Keratinocyte (primary cell): ENCODE results near the gene TNC. TPM values are rescaled to one million over a fixed set of nuclear protein-coding genes. Genes with fewer than 3 reads are reported as not detected.

ENCODE experiments used
- DNase-seq: peaks from one replicate; pipeline ENCODE4 v3.0.0-alpha.2; 2011; ENCODE audit warnings: low read depth, missing footprints, low spot score
- FAIRE-seq: peaks from 2 replicates; lab custom pipeline; 2011; peaks lifted over from hg19 to GRCh38; lab: Jason Lieb, UNC
- H2AFZ ChIP-seq: 2 replicates; pipeline ENCODE4 v1.6.0; 2012; ENCODE audit warnings: low read length, control low read depth, inconsistent platforms; ENCODE audit not compliant: control insufficient read depth
- H3K27ac ChIP-seq: 2 replicates; pipeline ENCODE4 v1.5.1; 2011; ENCODE audit warnings: low read length; ENCODE audit not compliant: control insufficient read depth, insufficient read depth
- H3K27me3 ChIP-seq: 3 replicates; pipeline ENCODE4 v1.6.0; 2011; ENCODE audit warnings: low read length; ENCODE audit not compliant: control insufficient read depth, insufficient read depth; ENCODE audit errors: extremely low read depth
- H3K36me3 ChIP-seq, 2 experiments: 2 replicates in 1 of 2; 3 replicates in 1 of 2; pipeline ENCODE4 v1.5.1; 2011; ENCODE audit warnings: low read length in 2 of 2, mild to moderate bottlenecking in 1 of 2; ENCODE audit not compliant: control insufficient read depth in 2 of 2, insufficient read depth in 2 of 2; ENCODE audit errors: extremely low read depth in 1 of 2
- H3K4me1 ChIP-seq: 3 replicates; pipeline ENCODE4 v1.5.1; 2011; ENCODE audit warnings: low read length; ENCODE audit not compliant: control insufficient read depth, insufficient read depth; ENCODE audit errors: extremely low read depth
- H3K4me2 ChIP-seq: 3 replicates; pipeline ENCODE4 v1.6.0; 2011; ENCODE audit warnings: low read depth, low read length; ENCODE audit not compliant: control insufficient read depth, insufficient read depth; ENCODE audit errors: extremely low read depth
- H3K4me3 ChIP-seq, 3 experiments: fragments of 200-600 bp in 1 of 3; sonication (generic) in 1 of 3; 2 replicates in 2 of 3; 3 replicates in 1 of 3; pipeline ENCODE4 v1.5.1; 2011 to 2016; ENCODE audit warnings: low read length in 3 of 3, mild to moderate bottlenecking in 3 of 3, control low read depth in 2 of 3, inconsistent platforms in 1 of 3, low read depth in 1 of 3, mixed read lengths in 1 of 3, mixed run types in 1 of 3, moderate library complexity in 1 of 3; ENCODE audit not compliant: control insufficient read depth in 2 of 3, insufficient read depth in 2 of 3; ENCODE audit errors: extremely low read depth in 1 of 3
- H3K79me2 ChIP-seq: 2 replicates; pipeline ENCODE4 v1.6.0; 2012; ENCODE audit warnings: low read length; ENCODE audit not compliant: control insufficient read depth, insufficient read depth
- H3K9ac ChIP-seq: 3 replicates; pipeline ENCODE4 v1.6.0; 2011; ENCODE audit warnings: low read length; ENCODE audit not compliant: control insufficient read depth, insufficient read depth; ENCODE audit errors: extremely low read depth
- H3K9me1 ChIP-seq: 3 replicates; pipeline ENCODE4 v1.6.0; 2011; ENCODE audit warnings: low read length; ENCODE audit not compliant: control insufficient read depth, insufficient read depth; ENCODE audit errors: extremely low read depth
- H3K9me3 ChIP-seq: 2 replicates; pipeline ENCODE4 v1.5.1; 2012; ENCODE audit warnings: low read depth, low read length; ENCODE audit not compliant: control insufficient read depth
- H4K20me1 ChIP-seq: 3 replicates; pipeline ENCODE4 v1.6.0; 2011; ENCODE audit warnings: low read length; ENCODE audit not compliant: control insufficient read depth, insufficient read depth; ENCODE audit errors: extremely low read depth
- EZH2 ChIP-seq: IDR thresholded peaks from one replicate; pipeline ENCODE4 v1.6.1; 2012; ENCODE audit warnings: inconsistent platforms, mild to moderate bottlenecking, low read length, moderate library complexity
- dilution Hi-C: fragments of 300-500 bp; cut with MboI; formaldehyde crosslinking; loops from one replicate; pipeline ENCODE4 v1.7.0; 2020; ENCODE audit warnings: low sequenced_read_pairs; ENCODE audit not compliant: extremely low pct_ligation_motif_present
- polyA plus RNA-seq, 5 experiments: library from polyadenylated mRNA; depleted of rRNA in 3 of 5; stranded (reverse) in 3 of 5; stranded (forward) in 1 of 5; unstranded in 1 of 5; fragments of >200 nt; gene quantifications; 1 replicate in 1 of 5; 2 replicates in 3 of 5; 3 replicates in 1 of 5; pipeline versions ENCODE4 v1.2.1 to v1.2.3, GENCODE V29; 2011 to 2012; ENCODE audit warnings: missing spikeins in 2 of 5, low read depth in 1 of 5, low replicate concordance in 1 of 5
- TF ChIP-seq, protein P1 (sequence below), 3 experiments: IDR thresholded peaks in 1 of 3; conservative IDR thresholded peaks in 1 of 3; optimal IDR thresholded peaks in 1 of 3; 2 replicates in 2 of 3; 3 replicates in 1 of 3; pipeline versions ENCODE3 to v1.5.1; 2011; ENCODE audit warnings: low read length in 3 of 3, mild to moderate bottlenecking in 3 of 3, moderate library complexity in 2 of 3, control low read depth in 1 of 3, inconsistent platforms in 1 of 3; ENCODE audit not compliant: insufficient read depth in 2 of 3; ENCODE audit errors: extremely low read depth in 1 of 3

The TNC gene
- polyA plus RNA-seq, 1 donor (not counting 4 experiments of a cell fraction or from before 2014, with no cell fraction given) = 58.7 TPM

DNA sequence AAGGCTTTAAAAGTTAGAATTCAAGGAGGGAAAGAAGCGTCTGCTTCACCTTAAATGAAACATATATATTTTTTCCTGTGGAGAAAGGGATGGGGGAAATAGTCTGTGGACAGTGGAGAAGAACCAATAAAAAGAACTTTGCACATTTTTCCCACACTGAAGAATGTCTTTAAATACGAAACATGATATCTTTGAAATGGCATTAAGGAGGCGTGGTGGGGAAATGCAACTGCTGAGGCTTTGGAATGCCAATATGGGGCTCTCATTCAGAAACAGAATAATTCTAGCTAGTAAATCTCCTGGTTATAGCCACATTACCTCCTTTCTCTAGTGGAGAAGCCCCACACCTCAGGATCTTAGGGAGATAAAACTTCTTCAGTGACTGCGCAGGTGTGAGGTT is 46.8 kb downstream of the TNC start:
- Histone ChIP-seq H3K79me2 (no peaks in the 10 kb centered on the region), H3K27ac (no peak overlapping the region), H3K9me3 (no peaks in the 10 kb centered on the region), H4K20me1 (no peaks in the 10 kb centered on the region), H3K4me2 (no peak overlapping the region), H3K27me3 (no peaks in the 10 kb centered on the region), H3K9me1 (no peaks in the 10 kb centered on the region), H3K4me3 (no peak overlapping the region), H2AFZ (no peak overlapping the region), H3K4me1 (no peaks in the 10 kb centered on the region), H3K36me3 (peaks cover 0 to 16% of the 10 kb centered on the region in 2 experiments), H3K9ac (no peak overlapping the region)
- DNase-seq (no peak), FAIRE-seq (no peak)
- TF ChIP-seq, protein P1, sequence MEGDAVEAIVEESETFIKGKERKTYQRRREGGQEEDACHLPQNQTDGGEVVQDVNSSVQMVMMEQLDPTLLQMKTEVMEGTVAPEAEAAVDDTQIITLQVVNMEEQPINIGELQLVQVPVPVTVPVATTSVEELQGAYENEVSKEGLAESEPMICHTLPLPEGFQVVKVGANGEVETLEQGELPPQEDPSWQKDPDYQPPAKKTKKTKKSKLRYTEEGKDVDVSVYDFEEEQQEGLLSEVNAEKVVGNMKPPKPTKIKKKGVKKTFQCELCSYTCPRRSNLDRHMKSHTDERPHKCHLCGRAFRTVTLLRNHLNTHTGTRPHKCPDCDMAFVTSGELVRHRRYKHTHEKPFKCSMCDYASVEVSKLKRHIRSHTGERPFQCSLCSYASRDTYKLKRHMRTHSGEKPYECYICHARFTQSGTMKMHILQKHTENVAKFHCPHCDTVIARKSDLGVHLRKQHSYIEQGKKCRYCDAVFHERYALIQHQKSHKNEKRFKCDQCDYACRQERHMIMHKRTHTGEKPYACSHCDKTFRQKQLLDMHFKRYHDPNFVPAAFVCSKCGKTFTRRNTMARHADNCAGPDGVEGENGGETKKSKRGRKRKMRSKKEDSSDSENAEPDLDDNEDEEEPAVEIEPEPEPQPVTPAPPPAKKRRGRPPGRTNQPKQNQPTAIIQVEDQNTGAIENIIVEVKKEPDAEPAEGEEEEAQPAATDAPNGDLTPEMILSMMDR (optimal IDR thresholded peaks at IDR 0.05 in 1 of 3, IDR thresholded peaks at IDR 0.05 in 1 of 3, conservative IDR thresholded peaks at IDR 0.05 in 1 of 3; ENCODE audit: extremely low read depth in 1 of 3, insufficient read depth in 2 of 3, low read length in 3 of 3) = no peak
- no peak for TF ChIP-seq EZH2
- dilution Hi-C loops = no loop called here

DNA sequence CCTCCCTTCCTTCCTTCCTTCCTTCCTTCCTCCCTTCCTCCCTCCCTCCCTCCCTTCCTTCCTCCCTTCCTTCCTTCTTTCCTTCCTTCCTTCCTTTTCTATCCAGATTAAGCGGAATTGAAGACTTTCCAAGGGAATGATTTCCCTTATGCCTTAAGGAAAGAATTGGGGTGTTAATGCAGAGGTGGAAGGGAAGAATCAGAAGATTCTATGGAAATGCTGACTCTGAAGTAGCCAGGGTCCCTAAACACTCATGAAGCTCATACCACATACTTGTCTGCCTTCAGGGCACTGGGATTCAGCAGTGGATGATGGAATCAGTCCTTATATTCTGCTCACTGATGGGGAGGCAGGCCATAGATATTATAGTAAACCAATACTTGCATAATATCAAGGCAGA is 48.2 kb downstream of the TNC start:
- no peak for FAIRE-seq
- Histone ChIP-seq H2AFZ (no peak overlapping the region), H4K20me1 (no peaks in the 10 kb centered on the region), H3K4me3 (no peak overlapping the region), H3K9me1 (no peaks in the 10 kb centered on the region), H3K36me3 (peaks cover 0 to 14% of the 10 kb centered on the region in 2 experiments), H3K9ac (no peak overlapping the region), H3K79me2 (no peaks in the 10 kb centered on the region), H3K4me2 (no peak overlapping the region), H3K27ac (no peak overlapping the region), H3K9me3 (no peaks in the 10 kb centered on the region), H3K4me1 (no peaks in the 10 kb centered on the region), H3K27me3 (no peaks in the 10 kb centered on the region)
- dilution Hi-C loops = no loop called here
- DNase-seq = no peak
- no peak for TF ChIP-seq EZH2
- TF ChIP-seq, protein P1 (optimal IDR thresholded peaks at IDR 0.05 in 1 of 3, IDR thresholded peaks at IDR 0.05 in 1 of 3, conservative IDR thresholded peaks at IDR 0.05 in 1 of 3; ENCODE audit: extremely low read depth in 1 of 3, insufficient read depth in 2 of 3, low read length in 3 of 3) = no peak
